ENCODE data around the gene MYO1A. TPM values are rescaled to one million over a fixed set of nuclear protein-coding genes. Genes with fewer than 3 reads are reported as not detected.

The MYO1A gene
- total and polyA plus RNA-seq, 2 of the 13 experiments (the other 11 are each of a cell fraction or from before 2014, with no cell fraction given): 5.3 to 6.0 TPM

DNA sequence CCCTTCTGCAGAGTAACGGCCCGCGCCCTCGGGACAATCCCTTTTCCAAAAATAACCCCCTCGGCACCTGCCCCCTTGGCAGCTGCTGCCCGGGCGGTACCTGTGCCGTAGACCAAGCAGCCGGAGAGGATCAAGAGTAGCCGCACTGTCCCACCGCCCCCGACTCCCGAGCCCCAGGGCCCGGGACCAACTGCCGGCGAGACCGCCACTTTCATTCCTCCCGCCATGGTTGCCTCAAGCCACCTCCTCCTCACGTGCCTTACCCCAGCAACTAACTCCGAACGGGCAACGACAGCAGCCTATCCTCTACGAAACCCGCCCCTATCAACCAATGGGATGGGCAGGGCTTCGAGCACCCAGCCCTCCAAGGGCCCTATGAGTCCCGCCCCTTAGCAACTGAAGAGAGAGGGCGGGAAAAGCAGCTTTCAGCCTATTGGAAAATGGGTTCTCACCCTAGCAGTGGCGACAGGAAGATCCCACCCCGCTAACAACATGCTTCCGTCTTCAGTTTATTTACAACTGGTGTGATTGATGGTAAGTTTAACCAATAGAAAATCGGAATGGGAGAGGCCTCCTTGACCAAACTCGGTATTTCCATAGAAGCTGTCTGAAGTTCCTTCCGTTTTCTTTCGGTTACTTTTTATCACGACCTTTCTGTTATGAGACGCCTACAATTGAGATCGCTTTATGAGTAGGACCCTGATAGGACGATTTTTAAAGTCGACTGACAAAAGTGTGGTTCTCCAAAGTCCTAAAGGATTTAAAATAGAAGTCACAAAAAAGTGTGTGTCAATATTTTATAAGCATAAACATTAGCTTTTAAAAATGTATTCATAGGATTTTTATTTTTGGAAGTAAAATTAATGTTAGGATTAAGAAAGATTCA is 28.8 kb upstream of the MYO1A start, which contains the start of gene NEMP1 (continued):
- TF ChIP-seq, protein P1, sequence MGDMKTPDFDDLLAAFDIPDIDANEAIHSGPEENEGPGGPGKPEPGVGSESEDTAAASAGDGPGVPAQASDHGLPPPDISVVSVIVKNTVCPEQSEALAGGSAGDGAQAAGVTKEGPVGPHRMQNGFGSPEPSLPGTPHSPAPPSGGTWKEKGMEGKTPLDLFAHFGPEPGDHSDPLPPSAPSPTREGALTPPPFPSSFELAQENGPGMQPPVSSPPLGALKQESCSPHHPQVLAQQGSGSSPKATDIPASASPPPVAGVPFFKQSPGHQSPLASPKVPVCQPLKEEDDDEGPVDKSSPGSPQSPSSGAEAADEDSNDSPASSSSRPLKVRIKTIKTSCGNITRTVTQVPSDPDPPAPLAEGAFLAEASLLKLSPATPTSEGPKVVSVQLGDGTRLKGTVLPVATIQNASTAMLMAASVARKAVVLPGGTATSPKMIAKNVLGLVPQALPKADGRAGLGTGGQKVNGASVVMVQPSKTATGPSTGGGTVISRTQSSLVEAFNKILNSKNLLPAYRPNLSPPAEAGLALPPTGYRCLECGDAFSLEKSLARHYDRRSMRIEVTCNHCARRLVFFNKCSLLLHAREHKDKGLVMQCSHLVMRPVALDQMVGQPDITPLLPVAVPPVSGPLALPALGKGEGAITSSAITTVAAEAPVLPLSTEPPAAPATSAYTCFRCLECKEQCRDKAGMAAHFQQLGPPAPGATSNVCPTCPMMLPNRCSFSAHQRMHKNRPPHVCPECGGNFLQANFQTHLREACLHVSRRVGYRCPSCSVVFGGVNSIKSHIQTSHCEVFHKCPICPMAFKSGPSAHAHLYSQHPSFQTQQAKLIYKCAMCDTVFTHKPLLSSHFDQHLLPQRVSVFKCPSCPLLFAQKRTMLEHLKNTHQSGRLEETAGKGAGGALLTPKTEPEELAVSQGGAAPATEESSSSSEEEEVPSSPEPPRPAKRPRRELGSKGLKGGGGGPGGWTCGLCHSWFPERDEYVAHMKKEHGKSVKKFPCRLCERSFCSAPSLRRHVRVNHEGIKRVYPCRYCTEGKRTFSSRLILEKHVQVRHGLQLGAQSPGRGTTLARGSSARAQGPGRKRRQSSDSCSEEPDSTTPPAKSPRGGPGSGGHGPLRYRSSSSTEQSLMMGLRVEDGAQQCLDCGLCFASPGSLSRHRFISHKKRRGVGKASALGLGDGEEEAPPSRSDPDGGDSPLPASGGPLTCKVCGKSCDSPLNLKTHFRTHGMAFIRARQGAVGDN (CRISPR knock-in tag; IDR thresholded peaks at IDR 0.05): peak; percentile 93
- TF ChIP-seq, protein P2, sequence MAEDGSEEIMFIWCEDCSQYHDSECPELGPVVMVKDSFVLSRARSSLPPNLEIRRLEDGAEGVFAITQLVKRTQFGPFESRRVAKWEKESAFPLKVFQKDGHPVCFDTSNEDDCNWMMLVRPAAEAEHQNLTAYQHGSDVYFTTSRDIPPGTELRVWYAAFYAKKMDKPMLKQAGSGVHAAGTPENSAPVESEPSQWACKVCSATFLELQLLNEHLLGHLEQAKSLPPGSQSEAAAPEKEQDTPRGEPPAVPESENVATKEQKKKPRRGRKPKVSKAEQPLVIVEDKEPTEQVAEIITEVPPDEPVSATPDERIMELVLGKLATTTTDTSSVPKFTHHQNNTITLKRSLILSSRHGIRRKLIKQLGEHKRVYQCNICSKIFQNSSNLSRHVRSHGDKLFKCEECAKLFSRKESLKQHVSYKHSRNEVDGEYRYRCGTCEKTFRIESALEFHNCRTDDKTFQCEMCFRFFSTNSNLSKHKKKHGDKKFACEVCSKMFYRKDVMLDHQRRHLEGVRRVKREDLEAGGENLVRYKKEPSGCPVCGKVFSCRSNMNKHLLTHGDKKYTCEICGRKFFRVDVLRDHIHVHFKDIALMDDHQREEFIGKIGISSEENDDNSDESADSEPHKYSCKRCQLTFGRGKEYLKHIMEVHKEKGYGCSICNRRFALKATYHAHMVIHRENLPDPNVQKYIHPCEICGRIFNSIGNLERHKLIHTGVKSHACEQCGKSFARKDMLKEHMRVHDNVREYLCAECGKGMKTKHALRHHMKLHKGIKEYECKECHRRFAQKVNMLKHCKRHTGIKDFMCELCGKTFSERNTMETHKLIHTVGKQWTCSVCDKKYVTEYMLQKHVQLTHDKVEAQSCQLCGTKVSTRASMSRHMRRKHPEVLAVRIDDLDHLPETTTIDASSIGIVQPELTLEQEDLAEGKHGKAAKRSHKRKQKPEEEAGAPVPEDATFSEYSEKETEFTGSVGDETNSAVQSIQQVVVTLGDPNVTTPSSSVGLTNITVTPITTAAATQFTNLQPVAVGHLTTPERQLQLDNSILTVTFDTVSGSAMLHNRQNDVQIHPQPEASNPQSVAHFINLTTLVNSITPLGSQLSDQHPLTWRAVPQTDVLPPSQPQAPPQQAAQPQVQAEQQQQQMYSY (CRISPR knock-in tag; IDR thresholded peaks at IDR 0.05): no peak
- peak; percentile 78; the same call in 1 of the 2 replicates for TF ChIP-seq SMYD3 (CRISPR knock-in tag; IDR thresholded peaks at IDR 0.05)
- TF ChIP-seq SRSF1 (optimal IDR thresholded peaks at IDR 0.05; ENCODE audit: low read depth, low read length): peak; percentile 61
- TF ChIP-seq, protein P3, sequence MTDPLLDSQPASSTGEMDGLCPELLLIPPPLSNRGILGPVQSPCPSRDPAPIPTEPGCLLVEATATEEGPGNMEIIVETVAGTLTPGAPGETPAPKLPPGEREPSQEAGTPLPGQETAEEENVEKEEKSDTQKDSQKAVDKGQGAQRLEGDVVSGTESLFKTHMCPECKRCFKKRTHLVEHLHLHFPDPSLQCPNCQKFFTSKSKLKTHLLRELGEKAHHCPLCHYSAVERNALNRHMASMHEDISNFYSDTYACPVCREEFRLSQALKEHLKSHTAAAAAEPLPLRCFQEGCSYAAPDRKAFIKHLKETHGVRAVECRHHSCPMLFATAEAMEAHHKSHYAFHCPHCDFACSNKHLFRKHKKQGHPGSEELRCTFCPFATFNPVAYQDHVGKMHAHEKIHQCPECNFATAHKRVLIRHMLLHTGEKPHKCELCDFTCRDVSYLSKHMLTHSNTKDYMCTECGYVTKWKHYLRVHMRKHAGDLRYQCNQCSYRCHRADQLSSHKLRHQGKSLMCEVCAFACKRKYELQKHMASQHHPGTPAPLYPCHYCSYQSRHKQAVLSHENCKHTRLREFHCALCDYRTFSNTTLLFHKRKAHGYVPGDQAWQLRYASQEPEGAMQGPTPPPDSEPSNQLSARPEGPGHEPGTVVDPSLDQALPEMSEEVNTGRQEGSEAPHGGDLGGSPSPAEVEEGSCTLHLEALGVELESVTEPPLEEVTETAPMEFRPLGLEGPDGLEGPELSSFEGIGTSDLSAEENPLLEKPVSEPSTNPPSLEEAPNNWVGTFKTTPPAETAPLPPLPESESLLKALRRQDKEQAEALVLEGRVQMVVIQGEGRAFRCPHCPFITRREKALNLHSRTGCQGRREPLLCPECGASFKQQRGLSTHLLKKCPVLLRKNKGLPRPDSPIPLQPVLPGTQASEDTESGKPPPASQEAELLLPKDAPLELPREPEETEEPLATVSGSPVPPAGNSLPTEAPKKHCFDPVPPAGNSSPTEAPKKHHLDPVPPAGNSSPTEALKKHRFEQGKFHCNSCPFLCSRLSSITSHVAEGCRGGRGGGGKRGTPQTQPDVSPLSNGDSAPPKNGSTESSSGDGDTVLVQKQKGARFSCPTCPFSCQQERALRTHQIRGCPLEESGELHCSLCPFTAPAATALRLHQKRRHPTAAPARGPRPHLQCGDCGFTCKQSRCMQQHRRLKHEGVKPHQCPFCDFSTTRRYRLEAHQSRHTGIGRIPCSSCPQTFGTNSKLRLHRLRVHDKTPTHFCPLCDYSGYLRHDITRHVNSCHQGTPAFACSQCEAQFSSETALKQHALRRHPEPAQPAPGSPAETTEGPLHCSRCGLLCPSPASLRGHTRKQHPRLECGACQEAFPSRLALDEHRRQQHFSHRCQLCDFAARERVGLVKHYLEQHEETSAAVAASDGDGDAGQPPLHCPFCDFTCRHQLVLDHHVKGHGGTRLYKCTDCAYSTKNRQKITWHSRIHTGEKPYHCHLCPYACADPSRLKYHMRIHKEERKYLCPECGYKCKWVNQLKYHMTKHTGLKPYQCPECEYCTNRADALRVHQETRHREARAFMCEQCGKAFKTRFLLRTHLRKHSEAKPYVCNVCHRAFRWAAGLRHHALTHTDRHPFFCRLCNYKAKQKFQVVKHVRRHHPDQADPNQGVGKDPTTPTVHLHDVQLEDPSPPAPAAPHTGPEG (CRISPR knock-in tag; IDR thresholded peaks at IDR 0.05): no peak
- no peak for TF ChIP-seq GATA4 (IDR thresholded peaks at IDR 0.05; ENCODE audit: borderline replicate concordance, low read depth)
- TF ChIP-seq ZNF619 (CRISPR knock-in tag; IDR thresholded peaks at IDR 0.05): no peak
- no peak for TF ChIP-seq MTERF4 (CRISPR knock-in tag; IDR thresholded peaks at IDR 0.05)
- TF ChIP-seq TRAFD1 (CRISPR knock-in tag; IDR thresholded peaks at IDR 0.05; ENCODE audit: borderline replicate concordance): no peak

All from HepG2 (cell line).